NCI-H1930 (cell line): ENCODE data around the gene LYSMD4.

ENCODE experiments used
- DNase-seq, 2 experiments: peaks; one replicate each; lab custom pipeline; 2025; lab: John Stamatoyannopoulos, UW

The LYSMD4 gene

GRCh38 chr15:99731336-99732123, 1.7 kb downstream of the LYSMD4 start:
- DNase-seq, result no peak

DNA sequence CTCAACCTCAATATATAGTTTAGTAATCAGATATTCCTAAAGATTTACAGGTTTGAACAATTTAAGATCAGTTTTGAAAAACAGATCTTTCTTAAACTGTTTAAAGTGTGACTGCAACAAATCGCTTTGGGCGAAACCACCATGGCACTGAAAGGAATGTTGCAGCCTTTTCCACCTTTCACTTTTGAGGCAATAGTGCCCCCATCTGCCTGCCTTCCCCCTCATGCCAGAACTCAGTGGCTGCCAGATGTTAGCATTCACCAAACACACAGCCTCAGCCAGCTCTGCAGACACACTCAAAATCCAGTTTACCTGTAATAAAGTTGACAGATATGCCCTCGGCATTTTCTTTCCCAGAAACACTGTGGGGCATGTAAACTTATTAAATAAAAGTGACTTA, 3.3 kb downstream of the LYSMD4 start:
- DNase-seq, result no peak

DNA sequence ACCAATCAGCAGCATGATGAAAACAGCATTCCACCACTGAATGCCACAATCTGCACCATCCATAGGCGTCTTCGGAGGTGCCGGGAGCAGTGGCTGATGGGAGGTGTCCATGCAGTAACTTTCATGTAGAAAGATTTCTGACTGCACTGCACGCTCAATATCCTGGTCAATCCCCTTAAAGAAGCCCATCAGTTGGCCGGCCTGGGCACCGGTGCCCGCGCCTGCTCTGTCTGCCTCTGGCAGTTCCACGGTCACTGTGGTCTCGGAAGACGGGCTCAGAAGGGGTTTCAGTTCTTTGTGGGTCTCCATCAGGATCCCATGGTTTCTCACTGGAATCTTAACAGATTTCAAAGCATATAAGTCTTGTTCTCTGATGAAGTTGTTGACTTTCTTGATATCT, 3.9 kb downstream of the LYSMD4 start:
- DNase-seq, result no peak

DNA sequence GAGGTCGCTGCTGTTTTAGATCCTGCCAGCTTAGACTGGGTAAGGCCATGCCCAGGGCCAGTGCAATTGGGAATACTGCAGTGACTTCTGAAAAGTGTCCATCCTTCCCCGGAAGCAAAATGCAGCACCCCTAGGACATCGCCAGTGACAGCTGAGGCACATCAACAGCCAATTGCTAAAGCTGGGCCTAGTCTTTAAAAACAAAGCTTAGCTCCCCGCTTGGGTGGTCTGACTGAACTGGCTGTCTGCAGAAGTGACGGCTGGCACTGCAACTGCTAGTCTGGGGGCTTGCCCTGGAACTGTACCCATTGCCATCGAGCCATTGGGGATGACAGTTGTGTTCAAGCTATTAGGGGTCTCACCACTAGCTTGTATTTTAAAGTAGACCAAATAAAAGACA, 4.3 kb downstream of the LYSMD4 start:
- no peak for DNase-seq

DNA sequence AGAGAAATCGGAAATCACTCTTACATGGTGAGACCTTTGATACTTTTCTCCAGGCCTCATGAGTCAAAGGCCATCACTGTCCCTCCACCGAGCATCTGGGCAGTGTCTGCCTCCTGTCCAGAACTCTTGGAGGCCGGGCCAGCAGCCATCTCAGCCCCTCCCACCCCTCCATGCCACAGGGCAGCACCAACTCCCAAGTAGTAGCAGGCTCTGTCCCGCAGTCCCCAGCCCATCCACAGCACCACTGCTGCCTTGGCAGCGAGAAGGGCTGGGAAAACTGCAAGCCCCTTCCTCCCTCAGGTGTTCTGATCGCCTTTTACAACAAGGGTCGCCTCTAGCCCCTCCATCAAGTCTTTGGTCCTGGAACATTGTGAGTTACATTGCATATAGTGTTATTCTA, 5.5 kb downstream of the LYSMD4 start:
- DNase-seq, result no peak

- DNase-seq, result no peak
Measured at GRCh38 chr15:99727330-99727729, 5.9 kb downstream of the LYSMD4 start.

DNA sequence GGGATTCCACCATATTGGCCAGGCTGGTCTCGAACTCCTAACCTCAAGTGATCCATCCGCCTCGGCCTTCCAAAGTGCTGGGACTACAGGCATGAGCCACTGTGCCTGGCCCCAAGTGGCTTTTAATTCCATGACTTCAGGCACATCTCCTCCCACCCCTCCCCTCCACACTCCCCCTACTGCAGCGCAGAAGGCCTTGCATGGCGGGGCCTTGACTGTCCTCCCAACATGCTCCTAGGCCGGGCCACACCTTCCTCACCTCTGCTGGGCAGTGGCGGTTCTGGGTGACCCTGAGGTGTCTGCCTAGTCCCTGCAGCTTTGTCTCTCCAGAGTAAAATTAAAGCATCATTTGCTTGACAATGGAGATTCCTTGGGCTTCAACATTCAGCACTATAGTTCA, 6.9 kb downstream of the LYSMD4 start:
- no peak for DNase-seq

- no peak for DNase-seq
Measured at GRCh38 chr15:99722406-99722805, 10.8 kb downstream of the LYSMD4 start.

- DNase-seq, result no peak
Measured at GRCh38 chr15:99721896-99722295, 11.3 kb downstream of the LYSMD4 start.

DNA sequence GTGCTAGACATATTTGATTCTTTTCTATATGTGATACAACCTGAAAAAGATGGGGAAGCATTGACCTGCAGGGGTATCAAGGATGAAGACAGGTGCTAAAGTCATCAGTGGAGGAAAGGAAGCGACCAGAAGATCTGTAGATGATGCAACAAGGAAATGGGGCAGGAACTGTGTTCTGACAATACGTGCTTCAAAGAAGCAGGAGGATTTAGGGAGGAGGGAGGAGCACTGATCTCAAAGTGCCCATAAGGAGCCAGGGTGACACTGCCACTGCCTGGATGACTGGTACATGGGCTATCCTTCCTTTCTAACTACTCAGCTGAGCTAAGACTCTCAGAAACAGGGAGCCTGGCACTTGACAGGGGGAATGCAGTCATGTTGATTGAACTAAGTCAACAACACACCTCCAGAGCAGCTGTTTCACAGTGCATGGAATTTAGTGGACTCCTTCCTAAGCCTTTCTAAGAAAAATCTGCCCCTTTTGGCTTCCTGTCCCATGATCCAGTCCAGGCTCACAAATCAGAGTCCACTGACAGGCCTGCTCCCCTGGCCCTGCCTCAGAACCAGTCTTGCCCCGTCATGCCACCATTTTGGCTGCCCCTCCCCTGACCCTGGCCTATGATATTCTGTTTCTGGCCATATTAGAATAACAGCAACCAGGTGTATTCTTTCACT, 12.0 kb downstream of the LYSMD4 start:
- DNase-seq, result no peak

GRCh38 chr15:99720533-99720932, 12.7 kb downstream of the LYSMD4 start:
- DNase-seq, result no peak

DNA sequence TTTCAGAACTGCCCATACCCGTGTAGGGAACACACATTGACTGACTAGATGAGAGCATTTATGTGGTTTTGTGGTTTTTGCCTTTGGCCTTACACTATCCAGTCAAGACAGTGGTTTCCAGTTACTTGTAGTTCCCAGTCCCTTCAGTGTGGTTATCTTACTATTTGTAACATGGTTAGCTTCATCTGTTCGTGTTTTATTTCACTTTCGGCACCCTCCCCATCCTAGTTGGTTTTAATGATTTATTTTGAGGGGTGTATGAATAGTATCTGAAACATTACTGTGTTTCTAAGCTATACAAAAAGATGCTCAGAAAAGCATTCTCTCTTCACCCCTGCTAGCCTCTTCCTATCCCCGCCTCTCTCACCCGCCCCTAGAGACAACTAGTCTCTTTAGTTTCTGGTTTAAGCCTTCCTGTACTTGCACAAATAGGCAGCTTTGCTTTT, 14.1 kb downstream of the LYSMD4 start:
- no peak for DNase-seq

- DNase-seq, result no peak
Measured at GRCh38 chr15:99718421-99718820, 14.8 kb downstream of the LYSMD4 start.

DNA sequence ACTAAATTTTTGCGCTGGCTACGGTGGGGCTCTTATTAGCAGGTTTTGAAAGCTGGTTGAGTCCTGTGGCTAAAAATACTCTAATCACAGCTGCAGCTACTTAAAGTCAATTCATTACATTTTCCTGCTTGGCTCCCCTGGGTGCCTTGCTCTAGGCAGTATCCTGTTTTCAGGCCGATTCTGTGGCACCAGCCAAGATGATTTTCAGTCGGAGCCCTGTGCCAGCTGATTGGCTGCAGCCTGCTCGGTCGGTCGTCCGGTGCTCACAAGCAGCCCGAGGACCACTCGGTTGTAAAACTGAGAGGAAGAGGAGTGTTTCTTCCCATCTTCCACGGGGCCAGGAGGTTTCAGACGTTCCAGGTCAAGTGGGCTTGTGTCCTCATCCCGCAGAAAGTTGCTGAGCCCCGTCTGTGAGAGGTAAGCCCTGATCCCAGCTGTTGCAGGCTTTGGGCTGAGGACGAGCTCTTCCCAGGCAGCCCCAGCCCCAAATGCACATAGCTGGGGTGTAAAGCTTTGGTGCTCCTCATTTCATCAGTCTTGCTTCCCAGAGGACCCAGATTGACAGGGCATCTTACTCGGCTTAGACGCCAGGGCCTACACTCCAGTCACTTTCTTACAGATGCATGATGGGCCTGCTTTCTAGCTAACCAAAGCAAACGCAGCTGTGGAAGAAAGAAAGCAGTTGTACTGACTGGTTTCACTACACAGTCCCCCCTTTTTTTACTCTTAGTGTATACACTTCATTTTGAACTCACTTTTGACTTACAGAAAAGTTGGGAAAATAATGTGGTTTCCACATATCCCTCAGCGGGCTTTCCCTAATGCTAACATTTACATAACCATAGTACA, 15.9 kb downstream of the LYSMD4 start:
- no peak for DNase-seq

DNA sequence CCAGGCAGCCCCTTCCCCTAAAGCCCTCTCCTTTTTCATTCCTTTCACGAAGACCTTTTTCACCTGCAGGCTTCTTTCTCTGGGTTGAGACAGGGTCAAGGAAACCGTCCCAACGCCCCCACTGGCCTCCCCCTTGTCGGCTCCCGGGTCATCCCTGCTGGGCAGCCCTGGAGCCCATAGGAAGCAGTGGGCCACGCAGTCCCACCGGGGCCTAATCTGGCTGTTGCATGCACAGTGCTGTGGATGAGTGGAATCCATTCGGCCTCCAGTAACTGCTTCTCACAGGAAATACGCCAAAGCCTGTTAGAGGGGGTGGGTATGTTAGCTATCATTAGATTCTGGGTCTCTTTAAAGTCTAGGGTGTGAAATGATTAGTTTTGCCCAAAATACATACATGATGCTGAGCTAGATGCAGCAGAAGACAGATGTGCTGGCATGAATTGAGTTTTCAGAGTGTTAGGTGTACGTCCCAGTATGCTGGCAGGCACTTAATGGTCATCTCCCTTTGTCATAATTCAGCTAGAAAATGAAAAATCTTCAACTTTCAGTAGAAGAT, 16.6 kb downstream of the LYSMD4 start:
- DNase-seq, result no peak

DNA sequence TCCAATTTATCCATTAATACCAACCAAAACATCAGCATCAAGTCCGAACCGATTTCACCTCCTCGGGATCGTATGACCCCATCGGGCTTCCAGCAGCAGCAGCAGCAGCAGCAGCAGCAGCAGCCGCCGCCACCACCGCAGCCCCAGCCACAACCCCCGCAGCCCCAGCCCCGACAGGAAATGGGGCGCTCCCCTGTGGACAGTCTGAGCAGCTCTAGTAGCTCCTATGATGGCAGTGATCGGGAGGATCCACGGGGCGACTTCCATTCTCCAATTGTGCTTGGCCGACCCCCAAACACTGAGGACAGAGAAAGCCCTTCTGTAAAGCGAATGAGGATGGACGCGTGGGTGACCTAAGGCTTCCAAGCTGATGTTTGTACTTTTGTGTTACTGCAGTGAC, 20.8 kb downstream of the LYSMD4 start:
- no peak for DNase-seq

DNA sequence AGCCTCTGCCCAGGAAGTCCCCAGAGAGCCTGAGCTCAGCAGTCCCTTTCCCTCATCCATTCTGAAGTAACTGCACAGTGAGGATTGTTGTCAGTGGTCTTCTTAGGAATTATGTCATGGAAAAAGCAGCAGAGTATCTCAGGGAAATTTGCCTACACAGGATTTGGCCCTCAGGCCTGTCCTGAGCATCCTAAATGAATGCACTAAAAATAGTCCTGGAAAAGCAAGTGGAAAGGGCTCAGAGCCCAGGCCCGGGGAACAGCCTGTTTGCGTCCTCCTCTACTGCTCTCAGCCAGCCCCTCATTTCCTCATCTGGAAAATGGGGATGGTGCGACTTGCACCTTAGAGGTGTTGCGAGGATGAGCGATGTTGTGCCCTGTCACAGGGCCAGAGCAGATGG, 21.6 kb downstream of the LYSMD4 start:
- DNase-seq, result no peak

DNA sequence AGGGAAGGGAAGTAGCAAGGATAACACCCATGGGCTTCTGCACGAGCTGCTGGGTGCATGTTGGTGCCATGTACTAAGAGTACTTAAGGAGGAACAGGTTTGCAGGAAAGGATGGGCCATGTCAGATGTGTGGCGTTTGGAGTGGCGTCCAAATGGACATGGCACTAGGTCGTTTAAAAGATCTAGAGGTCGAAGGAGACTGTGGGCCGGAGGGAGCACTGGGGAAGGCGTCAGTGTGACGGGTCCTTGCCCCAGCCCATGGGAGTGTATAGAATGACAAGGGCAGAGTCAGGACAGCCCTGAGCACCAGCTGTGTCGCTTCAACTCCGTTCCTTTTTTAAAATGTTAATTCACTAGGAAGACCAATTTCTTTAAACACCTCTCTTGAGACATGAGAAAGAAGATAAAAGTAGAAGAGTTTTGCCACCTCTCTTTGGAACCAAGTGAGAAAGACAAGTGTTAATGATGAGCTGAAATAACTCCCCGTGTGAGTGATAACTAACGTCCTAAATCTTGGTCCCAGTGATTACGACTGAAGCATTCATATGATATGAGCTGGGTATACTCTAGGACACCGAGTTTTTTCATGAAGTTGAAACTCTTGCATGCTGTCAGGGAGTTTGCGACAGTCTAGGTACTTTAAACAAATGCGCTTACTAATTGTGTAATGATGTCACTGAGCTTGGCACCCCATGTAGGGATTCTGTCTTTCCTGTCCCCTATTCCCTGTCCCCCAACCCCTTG, 23.8 kb downstream of the LYSMD4 start:
- DNase-seq, result no peak

GRCh38 chr15:99708563-99708962, 24.7 kb downstream of the LYSMD4 start:
- no peak for DNase-seq

GRCh38 chr15:99707473-99708270, 25.6 kb downstream of the LYSMD4 start:
- DNase-seq, result no peak
